ENCODE results near the gene ST8SIA1.
"Not testable (repeated sequence)": the region's sequence is repeated elsewhere in the genome, so short reads cannot be mapped to it uniquely, and the experiment has no call there.

Gene ST8SIA1, protein sequence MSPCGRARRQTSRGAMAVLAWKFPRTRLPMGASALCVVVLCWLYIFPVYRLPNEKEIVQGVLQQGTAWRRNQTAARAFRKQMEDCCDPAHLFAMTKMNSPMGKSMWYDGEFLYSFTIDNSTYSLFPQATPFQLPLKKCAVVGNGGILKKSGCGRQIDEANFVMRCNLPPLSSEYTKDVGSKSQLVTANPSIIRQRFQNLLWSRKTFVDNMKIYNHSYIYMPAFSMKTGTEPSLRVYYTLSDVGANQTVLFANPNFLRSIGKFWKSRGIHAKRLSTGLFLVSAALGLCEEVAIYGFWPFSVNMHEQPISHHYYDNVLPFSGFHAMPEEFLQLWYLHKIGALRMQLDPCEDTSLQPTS

GRCh38 chr12:22334410-22335100 is at the start of gene ST8SIA1:
Gene ST8SIA1 (minus strand): TSS chr12:22334707. CDS start chr12:22334232, 475 bp downstream.
- DNase-seq, result no peak

DNA sequence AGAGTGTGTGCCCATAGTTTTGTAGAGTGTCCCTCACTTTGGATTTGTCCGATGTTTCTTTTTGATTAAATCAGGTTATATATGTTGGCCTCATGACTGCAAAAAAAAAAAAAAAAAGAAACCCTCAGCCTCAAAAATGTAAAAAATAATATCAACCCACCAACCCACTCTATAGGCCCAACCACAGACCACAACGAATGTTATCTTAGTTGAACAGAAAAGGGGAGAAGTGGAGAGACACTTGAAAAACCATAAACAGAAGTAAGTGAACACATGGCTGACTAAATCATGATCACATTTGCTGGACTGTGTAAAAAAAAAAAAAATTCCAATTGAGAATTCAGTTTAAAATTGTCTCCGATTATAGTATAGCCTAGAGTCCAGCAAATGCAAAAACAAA is 45.5 kb upstream of the ST8SIA1 start:
- no peak for DNase-seq

DNA sequence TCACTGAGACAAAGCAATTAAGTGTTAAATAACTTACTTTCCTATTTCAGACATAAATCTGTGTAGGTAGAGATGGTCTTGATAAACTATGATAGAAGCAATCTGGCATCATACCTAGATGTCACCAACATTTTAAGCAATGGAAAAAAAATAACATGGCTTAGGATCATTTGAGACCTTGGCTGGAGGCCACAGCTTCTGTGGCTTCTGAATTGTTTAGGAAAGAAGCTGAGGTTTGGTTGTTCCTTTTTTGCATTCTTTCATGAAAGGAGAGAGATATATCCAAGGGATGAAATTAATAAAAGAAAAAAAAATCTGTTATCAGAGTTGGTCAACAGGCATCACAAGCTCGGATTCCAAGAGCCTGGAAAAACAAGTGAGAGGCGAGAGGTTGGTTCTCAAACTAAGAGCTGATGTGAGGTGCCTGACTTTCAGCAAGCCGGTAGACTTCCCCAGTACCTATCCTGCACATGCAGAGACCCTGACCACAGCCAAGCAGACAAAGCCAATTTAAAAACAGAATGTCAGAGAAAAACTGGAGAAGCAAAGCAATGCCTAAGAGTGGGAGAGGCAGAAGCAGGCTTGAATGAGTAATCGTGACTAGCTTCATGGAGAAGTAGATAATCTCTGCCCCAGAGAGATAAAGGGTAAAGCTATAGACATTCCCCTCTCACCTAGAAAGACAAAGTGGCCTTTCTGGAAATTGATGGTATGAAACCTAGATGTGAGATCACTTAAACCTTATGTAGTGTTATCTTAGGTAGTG is 43.4 kb upstream of the ST8SIA1 start:
- no peak for DNase-seq

GRCh38 chr12:22376596-22377150 is 42.2 kb upstream of the ST8SIA1 start:
- DNase-seq, result not testable (repeated sequence)

DNA sequence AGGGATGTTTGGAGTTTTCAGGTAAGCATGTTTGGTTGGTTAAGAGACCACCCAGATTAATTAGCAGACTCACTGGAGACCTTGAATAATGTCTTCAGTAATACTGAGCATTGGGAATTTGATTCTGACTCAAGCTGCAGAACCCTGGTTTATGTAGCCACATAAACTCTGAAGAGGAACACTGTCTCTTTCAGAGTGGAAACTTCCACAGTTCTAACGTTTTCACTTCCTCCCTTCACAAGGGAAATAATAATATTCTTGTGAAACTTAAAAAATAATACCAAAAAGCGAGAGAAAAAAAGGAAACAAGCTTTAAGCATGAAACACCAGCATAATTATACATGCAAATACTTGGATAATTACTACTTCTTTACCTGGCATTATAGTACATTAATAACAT is 40.0 kb upstream of the ST8SIA1 start:
- DNase-seq, result no peak

DNA sequence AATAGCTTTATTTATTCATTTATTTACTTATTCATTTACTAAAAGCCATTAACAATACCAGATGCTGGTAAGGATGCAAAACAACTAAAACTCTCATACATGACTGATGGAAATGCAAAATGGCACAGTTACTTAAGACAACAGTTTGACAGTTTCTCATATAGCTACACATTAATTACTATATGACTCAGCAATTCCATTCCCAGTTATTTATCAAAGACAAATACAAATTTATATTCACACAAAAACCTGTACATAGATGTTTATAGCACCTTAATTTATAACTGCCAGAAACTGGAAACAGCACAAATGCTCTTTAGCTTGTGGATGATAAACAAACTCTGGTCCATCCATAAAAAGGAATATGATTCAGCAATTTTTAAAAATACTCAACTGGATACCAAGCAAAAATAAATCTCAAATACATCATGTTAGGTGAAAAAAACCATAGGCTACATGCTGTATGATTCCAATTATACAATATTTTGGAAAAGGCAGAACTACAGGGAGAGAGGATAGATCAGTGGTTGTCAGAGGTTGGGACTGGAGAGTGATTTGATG is 37.9 kb upstream of the ST8SIA1 start:
- no peak for DNase-seq

GRCh38 chr12:22366181-22366580 is 31.7 kb upstream of the ST8SIA1 start:
- DNase-seq, result no peak

GRCh38 chr12:22361785-22362184 is 27.3 kb upstream of the ST8SIA1 start:
- no peak for DNase-seq

GRCh38 chr12:22360774-22361173 is 26.3 kb upstream of the ST8SIA1 start:
- no peak for DNase-seq

- no peak for DNase-seq
Measured at GRCh38 chr12:22357531-22357930, 23.0 kb upstream of the ST8SIA1 start.

GRCh38 chr12:22356231-22356630 is 21.7 kb upstream of the ST8SIA1 start:
- no peak for DNase-seq

DNA sequence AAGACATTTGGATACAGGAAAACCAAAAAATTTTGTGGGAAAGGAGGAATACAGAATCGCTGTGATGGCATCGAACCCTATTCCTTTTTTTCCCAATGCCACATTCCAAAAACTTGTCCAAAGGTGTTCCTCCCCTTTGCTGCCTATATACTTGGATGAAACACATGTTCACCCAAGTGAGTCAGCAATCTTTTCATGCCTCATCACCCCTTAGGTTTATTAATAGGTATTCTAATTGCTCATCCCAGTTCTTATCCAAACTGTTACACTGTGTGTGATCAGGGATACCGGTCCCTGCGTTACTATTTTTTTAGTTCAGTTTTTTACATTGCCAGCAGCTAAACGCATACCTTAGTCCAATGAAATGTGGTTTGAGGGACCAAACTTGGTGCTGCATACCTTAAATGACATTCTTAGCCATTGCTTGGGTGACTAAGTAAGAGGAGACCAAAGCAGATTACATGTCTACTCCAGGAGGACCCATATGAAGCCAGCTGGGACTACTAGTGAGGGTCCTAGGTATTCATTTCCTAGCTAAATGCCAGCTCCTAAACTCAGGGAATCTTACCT is 20.6 kb upstream of the ST8SIA1 start:
- DNase-seq, result no peak

GRCh38 chr12:22353615-22354325 is 19.3 kb upstream of the ST8SIA1 start:
- no peak for DNase-seq

DNA sequence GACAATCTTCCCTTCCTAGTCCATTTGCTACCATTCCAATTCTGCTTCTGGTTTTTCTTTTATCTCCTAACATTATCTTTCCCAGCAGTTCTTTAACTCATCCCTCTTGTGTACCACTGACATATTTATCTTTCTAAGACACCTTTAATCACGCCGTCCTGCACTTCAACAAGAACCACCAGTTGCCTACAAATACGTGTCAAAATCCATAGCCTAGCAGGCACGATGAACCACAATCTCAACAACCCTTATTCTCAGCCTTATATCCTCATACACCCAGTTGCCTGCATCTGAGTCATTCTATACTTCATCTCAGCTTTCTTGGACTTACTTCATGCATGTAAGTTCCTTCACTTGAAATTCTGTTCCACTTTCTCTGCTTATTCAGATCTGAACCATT is 16.4 kb upstream of the ST8SIA1 start:
- no peak for DNase-seq

DNA sequence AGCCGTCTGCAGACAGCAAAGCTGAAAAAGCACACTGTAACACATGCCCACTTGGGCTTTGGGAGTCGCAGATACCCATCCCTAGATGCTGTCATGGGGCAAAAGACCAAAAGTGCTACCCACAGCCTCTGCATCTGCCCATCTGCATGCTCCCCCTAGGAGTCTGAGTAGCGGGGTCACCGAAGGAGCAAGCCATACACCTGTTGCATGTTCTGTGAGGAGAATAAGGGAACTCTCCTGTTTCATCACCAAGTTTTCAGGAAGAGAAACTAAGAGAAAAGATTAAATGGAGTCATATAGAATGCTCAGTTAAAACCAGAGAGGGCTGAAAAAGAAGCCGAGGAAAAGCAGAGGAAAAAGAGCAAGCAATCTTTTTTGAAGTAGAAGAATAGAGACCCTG is 13.7 kb upstream of the ST8SIA1 start:
- DNase-seq, result no peak

GRCh38 chr12:22340143-22340542 is 5.6 kb upstream of the ST8SIA1 start:
- DNase-seq, result no peak

GRCh38 chr12:22339691-22340090 is 5.2 kb upstream of the ST8SIA1 start:
- DNase-seq, result no peak

GRCh38 chr12:22335794-22336166 is 1.3 kb upstream of the ST8SIA1 start:
- DNase-seq, result no peak

GRCh38 chr12:22333713-22334409 is 646 bp downstream of the ST8SIA1 start:
- no peak for DNase-seq

GRCh38 chr12:22333186-22333712 is 1.3 kb downstream of the ST8SIA1 start:
- no peak for DNase-seq

DNA sequence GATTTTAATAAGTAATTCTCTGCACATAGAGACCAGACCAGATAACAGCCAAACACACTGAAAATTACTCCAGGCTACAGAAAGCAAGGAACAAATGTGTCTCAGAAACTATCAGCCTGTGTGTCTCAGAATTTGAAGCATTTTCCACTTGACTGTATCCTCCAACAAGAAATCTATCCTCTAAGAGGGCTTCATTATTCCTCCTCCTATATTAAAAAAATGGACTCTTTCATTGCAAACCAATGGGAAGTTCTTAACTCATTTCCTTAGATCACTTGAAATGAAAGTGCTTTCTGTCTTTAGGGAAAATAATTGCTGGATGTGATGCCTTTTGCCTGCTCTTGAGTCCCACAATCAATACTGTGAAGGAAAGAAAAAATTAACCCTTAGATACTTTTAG is 2.3 kb downstream of the ST8SIA1 start:
- no peak for DNase-seq

Measured in NCI-H1436 (cell line).